ENCODE data around the gene USF2.

- TF ChIP-seq CTCF (IDR thresholded peaks at IDR 0.05 in 8 of 11, conservative IDR thresholded peaks at IDR 0.05 in 3 of 11) (no peak), POLR2AphosphoS5 (IDR thresholded peaks at IDR 0.05) (no peak), POLR2A (IDR thresholded peaks at IDR 0.05) (no peak)
These were observed 52.5 kb downstream of the USF2 start for GRCh38 chr19:35321291-35321690.
